ENCODE results near the gene MMP24. TPM values are rescaled to one million over a fixed set of nuclear protein-coding genes. Genes with fewer than 3 reads are reported as not detected.

Gene MMP24
- total and polyA plus RNA-seq, 2 of the 13 experiments (the other 11 are each of a cell fraction or from before 2014, with no cell fraction given): 0.29 to 0.35 TPM

GRCh38 chr20:35303735-35304491, 77.4 kb downstream of the MMP24 start (continued):
- TF ChIP-seq TSC22D2 (CRISPR knock-in tag; IDR thresholded peaks at IDR 0.05; ENCODE audit: borderline replicate concordance) (peak; percentile 90; the same call in 1 of the 2 replicates), ZNF816 (CRISPR knock-in tag; IDR thresholded peaks at IDR 0.05; ENCODE audit: borderline replicate concordance) (no peak), ZNF710 (CRISPR knock-in tag; IDR thresholded peaks at IDR 0.05; ENCODE audit: borderline replicate concordance) (no peak; the same call in 1 of the 2 replicates), ZNF44 (CRISPR knock-in tag; IDR thresholded peaks at IDR 0.05) (no peak), ZFP62 (CRISPR knock-in tag; IDR thresholded peaks at IDR 0.05) (no peak), RNF2 (conservative IDR thresholded peaks at IDR 0.05; ENCODE audit: low read depth) (peak; percentile 48; the same call in 1 of the 2 replicates), SRY (CRISPR knock-in tag; IDR thresholded peaks at IDR 0.05) (0 out of 2 replicates have a peak, but pooled peaks have one; percentile 60), ZBTB49 (CRISPR knock-in tag; IDR thresholded peaks at IDR 0.05; ENCODE audit: borderline replicate concordance) (0 out of 2 replicates have a peak, but pooled peaks have one; percentile 43), TAF1 (CRISPR knock-in tag; IDR thresholded peaks at IDR 0.05) (no peak), ZNF614 (CRISPR knock-in tag; IDR thresholded peaks at IDR 0.05; ENCODE audit: borderline replicate concordance) (peak; percentile 84; the same call in 1 of the 2 replicates), ELF1 (CRISPR knock-in tag; IDR thresholded peaks at IDR 0.05) (peak; percentile 69), MYPOP (CRISPR knock-in tag; IDR thresholded peaks at IDR 0.05) (0 out of 2 replicates have a peak, but pooled peaks have one; percentile 68), TEAD3 (CRISPR knock-in tag; optimal IDR thresholded peaks at IDR 0.05; ENCODE audit: borderline replicate concordance) (peak; percentile 81), ZSCAN5A (CRISPR knock-in tag; IDR thresholded peaks at IDR 0.05; ENCODE audit: borderline replicate concordance) (no peak), ZNF414 (CRISPR knock-in tag; IDR thresholded peaks at IDR 0.05) (no peak), HDAC2 (CRISPR knock-in tag; IDR thresholded peaks at IDR 0.05) (peak; percentile 58), ZNF567 (CRISPR knock-in tag; IDR thresholded peaks at IDR 0.05; ENCODE audit: borderline replicate concordance) (no peak), SIN3A (IDR thresholded peaks at IDR 0.05; ENCODE audit: borderline replicate concordance, low read depth, low read length) (no peak), ATF5 (CRISPR knock-in tag; IDR thresholded peaks at IDR 0.05; ENCODE audit: low read depth) (no peak), ZNF230 (CRISPR knock-in tag; IDR thresholded peaks at IDR 0.05) (no peak), ZBTB7A (CRISPR knock-in tag; IDR thresholded peaks at IDR 0.05) (no peak)

Data from HepG2 (cell line).